Right lobe of liver (tissue), 4 donors: ENCODE data around the gene EDRF1.

Experiments used
- POLR2A ChIP-seq: fragments of 450-650 bp; IDR thresholded peaks from one replicate; pipeline ENCODE4 v1.6.1; 2017; ENCODE audit warnings: antibody characterized with exemption, mild to moderate bottlenecking
- TF ChIP-seq, protein P1 (sequence below), 4 donors: fragments of 200-600 bp in 3 of 4; fragments of 450-650 bp in 1 of 4; IDR thresholded peaks; one replicate each; pipeline versions ENCODE4 v1.5.1 to v1.8.0; 2016 to 2022; ENCODE audit warnings: antibody characterized with exemption in 4 of 4, mild to moderate bottlenecking in 2 of 4
- donor health status: DM: no; HTN: no; CAD: no.
- donor health status: DM: no; HTN: no; CAD: no.
- donor health status: DM: no; HTN: yes; CAD: no.

DNA sequence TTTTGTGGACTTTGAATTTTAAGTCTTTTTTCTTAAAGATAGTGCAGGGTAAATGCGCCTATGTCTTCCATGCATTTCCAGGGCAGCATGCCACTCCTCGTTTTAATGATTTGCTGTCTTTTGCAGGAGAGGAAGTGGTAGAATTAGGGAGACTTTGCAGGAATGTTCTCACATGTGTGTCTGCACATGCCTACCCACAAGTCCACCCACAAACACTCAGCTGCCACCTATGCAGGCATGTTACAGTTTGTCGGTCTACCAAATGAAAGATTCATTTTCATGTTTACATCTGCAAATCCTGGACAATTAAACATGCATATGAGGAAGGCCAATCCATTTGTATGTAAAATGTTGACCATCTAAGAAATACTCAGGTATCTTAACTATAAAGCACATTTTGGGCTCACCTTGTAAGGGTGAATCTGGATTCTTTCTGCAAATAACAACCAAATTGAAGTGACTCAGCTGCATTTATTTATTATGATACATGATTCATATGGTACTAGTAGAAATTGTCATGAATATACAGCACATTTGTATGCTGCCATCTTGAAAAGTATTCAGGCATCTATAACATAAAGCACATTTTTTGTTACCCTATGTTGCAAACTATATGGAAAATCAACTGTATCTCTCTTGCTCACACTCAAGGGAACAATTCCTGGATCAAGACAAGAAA is 31.9 kb upstream of the EDRF1 start:
- TF ChIP-seq, protein P1, sequence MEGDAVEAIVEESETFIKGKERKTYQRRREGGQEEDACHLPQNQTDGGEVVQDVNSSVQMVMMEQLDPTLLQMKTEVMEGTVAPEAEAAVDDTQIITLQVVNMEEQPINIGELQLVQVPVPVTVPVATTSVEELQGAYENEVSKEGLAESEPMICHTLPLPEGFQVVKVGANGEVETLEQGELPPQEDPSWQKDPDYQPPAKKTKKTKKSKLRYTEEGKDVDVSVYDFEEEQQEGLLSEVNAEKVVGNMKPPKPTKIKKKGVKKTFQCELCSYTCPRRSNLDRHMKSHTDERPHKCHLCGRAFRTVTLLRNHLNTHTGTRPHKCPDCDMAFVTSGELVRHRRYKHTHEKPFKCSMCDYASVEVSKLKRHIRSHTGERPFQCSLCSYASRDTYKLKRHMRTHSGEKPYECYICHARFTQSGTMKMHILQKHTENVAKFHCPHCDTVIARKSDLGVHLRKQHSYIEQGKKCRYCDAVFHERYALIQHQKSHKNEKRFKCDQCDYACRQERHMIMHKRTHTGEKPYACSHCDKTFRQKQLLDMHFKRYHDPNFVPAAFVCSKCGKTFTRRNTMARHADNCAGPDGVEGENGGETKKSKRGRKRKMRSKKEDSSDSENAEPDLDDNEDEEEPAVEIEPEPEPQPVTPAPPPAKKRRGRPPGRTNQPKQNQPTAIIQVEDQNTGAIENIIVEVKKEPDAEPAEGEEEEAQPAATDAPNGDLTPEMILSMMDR (IDR thresholded peaks at IDR 0.05) = no peak
- TF ChIP-seq POLR2A = no peak
